NCI-H2196 treated with DMSO at 0.1 percent for 48 hours (cell line): ENCODE measurements around the gene MED7.
A peak's percentile ranks its signal among the peaks of the same experiment; 100 is the strongest.
"Not testable (repeated sequence)": the region's sequence is repeated elsewhere in the genome, so short reads cannot be mapped to it uniquely, and the experiment has no call there.

Experiments used
- DNase-seq: peaks from one replicate; lab custom pipeline; 2025; ENCODE audit not compliant: unreplicated experiment; lab: John Stamatoyannopoulos, UW

The MED7 gene

DNA sequence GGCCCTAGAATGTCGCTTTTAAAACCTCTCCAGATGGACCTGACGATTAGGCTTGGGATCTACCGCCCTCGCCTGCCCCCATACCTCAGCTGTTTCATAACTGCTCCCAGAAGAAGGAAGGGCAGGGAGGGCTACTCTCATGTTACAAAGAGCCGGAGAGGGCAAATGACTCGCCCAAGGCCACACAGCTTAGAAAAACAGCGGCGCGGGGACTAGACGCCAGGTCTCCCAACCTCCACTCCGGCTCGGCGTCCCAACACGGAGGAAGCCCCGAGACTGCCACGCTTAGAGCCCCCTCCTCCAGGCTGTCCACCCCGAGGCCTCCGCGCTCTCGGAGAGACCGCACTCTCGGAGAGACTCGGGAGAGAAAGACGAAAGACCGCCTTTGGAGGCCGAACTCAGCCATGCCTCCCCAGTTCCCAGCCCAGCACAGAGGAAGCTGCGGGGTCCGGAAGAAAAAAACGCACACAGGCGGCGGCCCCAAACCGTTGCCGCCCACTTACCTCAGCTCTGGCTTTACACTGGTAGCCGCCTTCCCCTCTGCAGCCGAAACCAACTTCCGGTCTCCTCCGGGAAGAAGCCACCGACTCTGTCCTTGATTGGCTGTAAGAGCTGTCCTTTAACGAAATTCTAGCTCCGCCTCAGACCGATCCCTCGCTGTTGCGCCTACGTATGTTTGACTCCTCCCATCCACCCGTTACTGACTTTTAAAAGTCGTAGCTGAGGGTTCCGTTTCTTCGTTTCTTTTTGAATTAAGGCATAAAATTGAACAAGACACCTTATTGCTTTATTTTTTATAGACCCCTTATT, at the start of gene MED7:
Gene MED7 (minus strand): TSS at position 549 of the 810 bp plus-strand sequence. CDS start 3,434 bp downstream, outside the sequence.
- peak; percentile 96 for DNase-seq

- DNase-seq: no peak
Observed at GRCh38 chr5:157189223-157189622, 46.6 kb upstream of the MED7 start.

DNA sequence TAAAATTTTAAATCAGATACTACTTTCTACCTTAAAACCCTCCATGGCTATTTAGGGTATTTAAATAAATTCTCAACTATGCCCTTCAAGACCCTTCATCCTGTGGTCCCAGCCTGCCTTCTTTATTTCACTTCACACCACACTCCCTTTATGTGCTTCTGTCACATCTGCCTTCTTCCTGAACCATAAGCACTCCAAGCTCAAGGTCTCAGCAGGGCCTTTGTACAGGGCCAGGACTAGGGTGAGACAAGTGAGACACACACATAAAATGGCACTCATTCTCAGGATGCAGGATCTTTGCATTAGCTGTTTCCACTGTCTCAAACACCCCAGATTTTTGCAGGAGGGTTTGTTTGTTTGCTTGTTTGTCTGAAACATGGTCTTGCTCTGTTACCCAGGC, 45.6 kb upstream of the MED7 start:
- no peak for DNase-seq

GRCh38 chr5:157187046-157187754, 44.5 kb upstream of the MED7 start:
- DNase-seq: no peak

- no peak for DNase-seq
Observed at GRCh38 chr5:157186309-157187045, 43.8 kb upstream of the MED7 start.

- DNase-seq: not testable (repeated sequence)
Observed at GRCh38 chr5:157185122-157185521, 42.5 kb upstream of the MED7 start.

GRCh38 chr5:157184117-157184670, 41.5 kb upstream of the MED7 start:
- DNase-seq: no peak

- no peak for DNase-seq
Observed at GRCh38 chr5:157182143-157182757, 39.6 kb upstream of the MED7 start.

DNA sequence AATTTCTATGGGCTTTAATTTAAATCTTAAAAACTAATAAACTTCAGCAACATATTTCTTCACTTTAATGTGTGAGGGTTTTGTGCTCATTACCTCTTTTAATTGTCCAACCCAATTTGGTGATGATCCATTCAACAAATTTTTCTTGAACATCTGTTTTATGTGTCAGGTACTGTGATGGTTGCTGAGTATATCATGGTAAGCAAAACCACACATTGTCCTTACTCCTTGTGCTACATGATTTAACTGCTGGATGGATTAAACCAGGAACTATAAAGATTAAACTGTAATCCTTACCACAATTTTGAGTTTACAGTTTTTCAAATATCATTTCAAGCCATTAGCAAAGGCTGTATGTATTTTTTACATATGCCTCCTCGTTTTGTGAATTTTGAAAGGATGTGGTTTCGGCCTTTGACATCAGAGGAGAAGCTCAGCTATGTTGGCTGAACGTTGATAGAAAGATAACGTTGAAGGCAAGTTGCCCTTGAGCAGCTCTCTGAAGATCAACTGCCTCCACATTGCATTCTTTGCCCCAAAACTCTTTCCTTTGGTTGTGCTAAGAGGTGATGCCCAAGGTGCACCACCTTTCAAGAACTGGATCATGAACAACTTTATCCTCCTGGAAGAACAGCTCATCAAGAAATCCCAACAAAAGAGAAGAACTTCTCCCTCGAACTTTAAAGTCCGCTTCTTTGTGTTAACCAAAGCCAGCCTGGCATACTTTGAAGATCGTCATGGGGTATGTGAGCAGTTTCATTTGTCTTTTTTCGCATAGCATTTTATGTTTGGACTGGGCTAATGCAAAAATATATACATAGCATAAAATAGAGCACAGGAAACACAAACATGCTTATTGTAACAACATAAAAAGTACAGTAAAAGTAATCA, 38.0 kb upstream of the MED7 start, which contains the start of gene ITK:
Gene ITK (plus strand): TSS at position 467 of the 891 bp plus-strand sequence. CDS start 138 bp downstream, at position 605.
- DNase-seq: no peak

DNA sequence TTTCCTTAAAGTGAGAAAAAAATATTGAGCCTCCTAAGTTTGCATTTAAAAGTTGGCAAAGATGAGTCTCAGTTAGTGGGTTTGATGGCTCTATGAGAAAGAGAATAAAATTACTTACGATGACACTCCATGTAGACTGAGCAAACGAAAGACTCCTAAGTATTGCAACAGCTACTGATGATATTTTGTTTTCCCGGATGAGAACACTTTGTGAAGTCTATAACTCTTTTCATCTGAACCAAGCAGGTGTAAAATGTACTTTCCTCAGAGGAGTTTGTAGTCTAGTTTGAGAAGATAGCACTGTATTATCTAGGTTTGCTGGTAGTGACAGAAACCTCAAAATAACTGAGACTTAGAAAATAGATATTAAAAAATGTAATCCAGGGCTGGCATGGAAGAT, 36.3 kb upstream of the MED7 start:
- DNase-seq: no peak

GRCh38 chr5:157177953-157178352, 35.3 kb upstream of the MED7 start:
- no peak for DNase-seq

DNA sequence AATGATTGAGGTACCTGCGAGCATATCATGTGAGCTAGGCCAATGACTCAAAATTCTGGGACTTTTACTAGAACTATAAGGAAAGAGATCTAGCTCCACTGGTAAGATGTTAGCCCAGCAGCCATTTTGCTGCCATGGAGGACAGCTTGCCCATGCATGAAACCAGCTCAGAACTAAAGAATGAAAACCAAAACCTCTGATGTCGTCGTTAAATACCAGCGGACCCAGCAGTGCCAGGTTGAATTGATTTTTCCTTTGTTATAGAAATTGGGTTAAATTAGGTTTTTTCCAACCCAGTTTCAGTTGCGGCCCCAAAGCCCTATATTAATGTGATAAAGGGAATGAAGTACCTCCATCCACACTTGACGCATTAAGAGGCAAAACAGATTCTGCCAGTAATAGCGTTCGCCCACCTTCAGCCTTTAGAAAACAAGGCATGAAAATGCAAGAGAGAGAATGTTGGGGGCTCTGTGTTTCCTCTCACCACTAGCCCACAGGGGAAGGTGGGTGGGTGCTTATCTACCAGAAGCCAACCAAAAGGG, 32.5 kb upstream of the MED7 start:
- DNase-seq: no peak

DNA sequence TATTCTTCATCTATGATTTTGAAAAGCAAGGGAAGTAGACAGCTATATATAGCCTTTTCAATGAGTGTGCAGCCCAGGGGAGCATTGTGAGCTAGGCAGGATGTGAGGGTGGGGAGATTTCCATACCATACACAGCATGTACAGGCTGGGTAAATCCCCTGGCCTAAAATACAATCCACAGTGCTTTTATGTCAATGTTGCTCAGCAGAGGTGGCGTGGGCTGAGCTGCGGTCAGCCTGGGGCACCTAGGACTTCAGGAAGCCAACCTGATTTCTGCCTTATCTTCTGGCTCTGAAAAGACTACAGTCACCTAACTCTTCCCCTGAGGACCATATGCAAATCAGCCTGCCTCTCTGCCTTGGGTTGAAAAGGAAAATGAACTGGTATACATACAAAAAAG, 29.7 kb upstream of the MED7 start:
- DNase-seq: no peak

DNA sequence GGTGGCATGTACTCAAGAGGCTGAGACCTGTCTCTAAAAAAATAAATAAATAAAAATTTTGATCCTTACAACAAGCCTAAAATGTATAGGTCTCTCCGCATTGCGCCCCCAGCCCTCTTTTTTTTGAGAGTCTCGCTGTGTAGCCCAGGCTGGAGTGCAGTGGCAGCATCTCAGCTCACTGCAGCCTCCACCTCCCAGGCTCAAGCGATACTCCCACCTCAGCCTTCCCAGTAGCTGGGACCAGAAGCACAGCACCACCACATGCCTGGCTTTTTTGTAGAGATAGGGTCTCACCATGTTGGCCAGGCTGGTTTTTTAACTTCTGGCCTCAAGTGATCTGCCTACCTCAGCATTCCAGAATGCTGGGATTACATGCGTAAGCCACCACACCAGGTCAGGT, 25.6 kb upstream of the MED7 start:
- DNase-seq: no peak

- DNase-seq: no peak
Observed at GRCh38 chr5:157167214-157167621, 24.6 kb upstream of the MED7 start.

DNA sequence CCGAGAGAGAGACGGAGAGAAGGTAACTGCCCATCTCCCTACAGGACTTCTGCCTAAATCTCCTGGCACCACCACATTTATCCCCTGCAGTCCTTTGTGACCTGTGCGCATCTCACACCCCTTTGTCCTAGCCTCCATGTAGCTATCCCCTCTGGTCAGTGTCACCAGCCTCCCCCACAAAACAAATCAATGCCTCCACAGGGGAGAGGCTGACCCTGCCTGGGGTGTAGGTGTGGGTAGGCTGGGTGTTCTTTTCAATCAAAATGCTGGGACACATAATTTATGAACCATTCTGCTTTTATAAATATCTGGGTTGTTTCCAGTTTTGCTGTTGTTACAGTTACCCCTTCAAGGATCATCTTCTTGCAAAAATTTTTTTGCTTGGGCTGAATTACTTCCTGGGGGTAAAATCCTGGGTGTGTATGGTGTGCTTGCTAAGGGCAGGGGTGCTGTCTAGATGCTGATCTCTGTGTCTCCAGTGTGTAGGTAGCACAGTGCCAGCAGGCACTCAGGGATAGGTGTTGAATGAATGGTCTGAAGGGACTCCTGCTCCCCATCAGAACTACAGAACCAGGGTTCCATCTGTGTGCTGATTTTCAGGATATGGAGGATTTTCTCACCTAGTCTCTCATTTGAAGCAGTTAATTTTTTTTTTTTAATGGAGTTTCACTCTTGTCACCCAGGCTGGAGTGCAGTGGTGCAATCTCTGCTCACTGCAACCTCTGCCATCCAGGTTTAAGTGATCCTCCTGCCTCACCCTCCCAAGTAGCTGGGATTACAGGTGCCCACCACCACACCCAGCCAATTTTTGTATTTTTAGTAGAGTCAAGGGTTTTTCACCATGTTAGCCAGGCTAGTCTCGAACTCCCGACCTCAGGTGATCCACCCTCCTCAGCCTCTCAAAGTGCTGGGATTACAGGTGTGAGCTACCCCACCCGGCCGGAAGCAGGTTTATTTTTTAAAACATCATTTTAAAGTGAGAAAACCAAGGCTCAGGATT, 23.8 kb upstream of the MED7 start, which contains the start of gene GARIN3:
Gene GARIN3 (minus strand): TSS at position 51 of the 1,000 bp plus-strand sequence. CDS start 96 bp downstream, outside the sequence.
- no peak for DNase-seq

DNA sequence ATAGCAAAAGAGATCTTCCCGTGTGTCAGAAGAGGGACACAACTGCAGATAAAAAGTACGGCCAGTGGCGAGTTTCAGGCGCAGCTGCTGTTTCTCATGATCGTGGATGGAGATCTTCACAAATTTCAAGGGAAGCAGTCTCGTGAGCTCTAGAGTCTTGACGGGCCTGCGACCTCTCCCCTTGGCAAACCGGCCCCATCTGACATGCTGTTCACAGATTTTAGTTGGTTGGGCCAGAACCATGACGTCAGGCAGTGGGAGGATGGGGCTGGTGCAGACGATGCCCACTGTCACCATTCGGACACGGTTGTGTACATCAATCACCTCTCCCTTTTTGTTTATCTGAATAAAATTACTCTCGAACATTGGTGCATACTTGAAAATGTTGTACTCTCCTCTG, 23.0 kb upstream of the MED7 start:
- no peak for DNase-seq

DNA sequence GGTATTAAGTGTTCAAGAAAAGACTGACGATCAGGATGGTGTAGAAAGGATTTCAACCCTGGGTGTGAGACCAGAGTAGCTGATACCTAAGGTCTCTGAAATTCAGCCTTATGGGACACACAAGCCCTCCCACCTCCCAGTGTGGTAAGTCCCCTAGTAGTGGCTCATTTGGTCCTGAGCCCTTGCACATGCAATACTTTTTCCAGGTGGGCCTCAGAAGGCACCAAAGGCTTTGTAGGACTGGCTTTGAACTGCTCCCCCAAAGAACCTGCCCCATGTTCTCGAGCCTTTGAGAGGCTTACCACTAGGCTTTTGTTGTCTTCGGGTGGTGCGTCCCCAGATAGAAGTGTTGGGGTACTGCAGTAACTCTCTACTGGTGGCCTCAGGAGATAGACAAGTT, 22.6 kb upstream of the MED7 start:
- DNase-seq: no peak
